HUES64 (cell line): ENCODE measurements around the gene MAPRE2.

Source experiments
- H3K27ac ChIP-seq: 2 replicates; pipeline ENCODE4 v1.7.0; 2013; ENCODE audit warnings: low read depth, low read length, inconsistent platforms
- H3K27me3 ChIP-seq: 2 replicates; pipeline ENCODE4 v1.6.1; 2013; ENCODE audit warnings: mild to moderate bottlenecking, low read length; ENCODE audit not compliant: insufficient read depth
- H3K36me3 ChIP-seq: 2 replicates; pipeline ENCODE4 v1.6.1; 2013; ENCODE audit warnings: mild to moderate bottlenecking, low read length; ENCODE audit not compliant: insufficient read depth
- H3K4me1 ChIP-seq: 2 replicates; pipeline ENCODE4 v1.6.1; 2013; ENCODE audit warnings: mild to moderate bottlenecking, low read length, moderate library complexity; ENCODE audit not compliant: insufficient read depth
- H3K4me3 ChIP-seq: 2 replicates; pipeline ENCODE4 v1.5.1; 2013; ENCODE audit warnings: mild to moderate bottlenecking, low read length, moderate library complexity
- H3K9ac ChIP-seq: 2 replicates; pipeline ENCODE4 v1.6.1; 2013; ENCODE audit warnings: mild to moderate bottlenecking, low read depth, low read length
- H3K9me3 ChIP-seq: 2 replicates; pipeline ENCODE4 v1.6.1; 2013; ENCODE audit warnings: low read depth, low read length; ENCODE audit not compliant: insufficient read depth
- WGBS: fragments of 150-250, 120-280 bp; methylation state at CpG from one replicate; pipeline ENCODE4 v1.1.7; 2013; ENCODE audit warnings: missing lambda C conversion rate; 5-methylcytosine and 5-hydroxymethylcytosine counted together

MAPRE2 gene

DNA sequence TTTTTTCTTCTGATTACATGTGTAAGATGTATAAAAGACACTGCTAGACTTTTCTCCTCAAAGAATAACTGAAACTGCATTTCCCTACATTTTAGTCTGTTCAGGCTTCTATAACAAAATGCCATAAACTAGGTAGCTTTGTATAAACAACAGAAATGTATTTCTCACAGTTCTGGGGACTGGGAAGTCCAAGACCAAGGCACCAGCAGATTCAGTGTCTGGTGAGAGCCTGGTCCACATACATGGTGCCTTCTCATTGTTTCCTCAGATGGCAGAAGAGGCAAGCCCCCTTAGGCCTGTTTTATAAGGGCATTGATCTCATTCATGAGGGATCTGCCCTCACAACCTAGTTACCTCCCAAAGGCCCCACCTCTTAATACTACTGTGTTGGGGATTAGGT lies 71.5 kb downstream of the MAPRE2 start:
- Histone ChIP-seq H3K27ac (no peak overlapping the region), H3K4me3 (no peak overlapping the region), H3K27me3 (no peaks in the 10 kb centered on the region), H3K36me3 (no peaks in the 10 kb centered on the region), H3K9ac (no peak overlapping the region), H3K9me3 (0 out of 2 replicates have a peak, but pooled peaks cover 3% of the 10 kb centered on the region), H3K4me1 (peaks cover under 1% of the 10 kb centered on the region; the same call in 1 of the 2 replicates)

DNA sequence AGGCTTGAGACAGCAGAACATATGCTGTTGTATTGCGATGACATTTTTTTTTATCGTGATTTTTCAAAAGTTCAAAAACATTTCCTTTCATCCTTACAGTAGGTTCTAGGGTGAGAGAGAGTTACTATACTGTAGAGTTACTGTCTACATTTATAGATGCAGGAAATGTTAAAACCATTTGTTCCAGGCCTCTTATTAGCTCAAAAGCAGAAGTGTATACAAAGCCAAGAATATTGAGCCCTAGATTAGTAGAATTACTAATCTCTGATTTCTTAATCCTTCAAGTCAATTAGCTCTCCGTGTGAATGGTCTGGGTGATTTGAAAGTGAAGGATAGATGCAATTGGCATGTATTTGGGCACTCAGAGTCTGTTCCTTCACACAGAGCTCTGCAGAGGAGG lies 73.1 kb downstream of the MAPRE2 start:
- WGBS: 86% methylated on average over 2 of the region's 3 CpGs
- Histone ChIP-seq H3K27ac (no peak overlapping the region), H3K4me3 (no peak overlapping the region), H3K9me3 (0 out of 2 replicates have a peak, but pooled peaks cover 3% of the 10 kb centered on the region), H3K9ac (no peak overlapping the region), H3K4me1 (peaks cover 9% of the 10 kb centered on the region; the same call in 1 of the 2 replicates), H3K27me3 (no peaks in the 10 kb centered on the region), H3K36me3 (no peaks in the 10 kb centered on the region)

DNA sequence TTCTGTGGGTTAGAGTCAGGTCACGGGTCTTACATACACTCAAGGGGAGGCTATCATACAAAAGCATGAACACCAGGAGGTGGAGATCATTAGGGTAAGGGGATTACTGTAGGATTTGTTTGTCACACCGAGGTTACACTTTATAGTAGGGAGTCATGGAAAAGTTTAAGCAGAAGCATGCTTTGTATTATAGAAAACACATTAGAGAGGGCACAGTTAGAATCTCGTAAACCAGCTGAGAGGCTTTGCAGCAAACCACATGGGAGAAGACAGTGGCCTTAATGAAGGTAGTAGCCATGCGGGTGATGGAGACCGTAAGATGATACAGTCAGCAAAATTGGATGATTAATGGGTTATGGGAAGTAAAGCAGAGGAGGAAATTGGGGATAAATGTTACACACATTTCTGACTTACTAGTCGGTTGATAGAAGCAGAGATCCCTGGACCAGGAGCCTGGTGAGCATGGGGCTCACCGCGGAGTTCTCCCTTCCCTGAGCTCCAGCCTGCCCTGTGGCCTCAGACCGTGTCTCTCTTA lies 75.6 kb downstream of the MAPRE2 start:
- Histone ChIP-seq H3K9ac (no peak overlapping the region), H3K4me3 (no peak overlapping the region), H3K36me3 (no peaks in the 10 kb centered on the region), H3K4me1 (peaks cover 9% of the 10 kb centered on the region; the same call in 1 of the 2 replicates), H3K27ac (no peak overlapping the region), H3K9me3 (no peaks in the 10 kb centered on the region), H3K27me3 (no peaks in the 10 kb centered on the region)
- WGBS: 95% methylated on average over 9 of the region's 9 CpGs

DNA sequence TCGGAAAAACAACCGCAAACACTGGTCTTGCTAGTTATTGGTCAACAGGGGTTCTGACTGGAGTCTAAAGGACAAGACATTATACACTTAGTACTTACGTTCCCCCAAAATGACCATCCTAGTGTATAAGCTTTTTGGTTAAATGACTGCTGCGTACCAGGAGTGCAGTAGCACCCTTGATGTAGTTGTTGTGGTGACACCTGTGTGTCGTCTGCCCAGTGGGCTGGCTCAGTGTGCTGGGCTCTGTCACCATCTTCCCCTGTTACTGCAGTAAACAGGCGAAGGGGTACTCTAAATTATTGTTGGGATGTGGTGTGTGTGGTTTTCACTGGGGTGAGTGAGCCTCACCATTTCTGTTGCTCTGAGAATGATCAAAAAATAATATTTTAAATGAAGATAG lies 76.2 kb downstream of the MAPRE2 start:
- H3K9ac ChIP-seq: no peak overlapping the region

DNA sequence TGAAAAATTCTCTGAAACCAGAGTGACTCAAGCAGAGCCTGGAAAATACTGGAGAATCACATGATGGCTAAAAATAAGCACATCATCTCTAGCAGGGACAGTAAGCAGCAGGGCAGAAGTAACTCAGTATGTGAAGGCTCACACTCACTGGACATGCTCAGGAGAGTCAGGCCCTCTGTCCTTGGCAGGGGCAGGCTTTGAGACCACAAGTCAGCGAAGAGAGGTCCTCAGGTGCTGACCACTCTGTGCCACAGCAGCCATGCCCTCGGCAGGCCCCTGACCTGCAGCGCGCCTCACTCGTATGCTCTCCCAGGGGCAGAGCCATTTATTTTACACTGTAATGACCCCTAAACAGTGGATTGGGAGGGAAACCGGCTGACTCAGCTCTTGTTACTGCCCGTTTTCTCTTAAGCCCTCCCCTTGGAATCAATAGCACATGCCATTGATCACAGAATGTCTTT lies 76.8 kb downstream of the MAPRE2 start:
- 85% methylated on average over 7 of the region's 7 CpGs for WGBS
- Histone ChIP-seq H3K4me1 (peaks cover 18% of the 10 kb centered on the region; the same call in 1 of the 2 replicates), H3K9ac (no peak overlapping the region), H3K4me3 (no peak overlapping the region), H3K9me3 (no peaks in the 10 kb centered on the region), H3K27me3 (no peaks in the 10 kb centered on the region), H3K36me3 (no peaks in the 10 kb centered on the region), H3K27ac (no peak overlapping the region)

More for the DNA sequence above, 76.2 kb downstream of the MAPRE2 start:
- Histone ChIP-seq H3K36me3 (no peaks in the 10 kb centered on the region), H3K9me3 (no peaks in the 10 kb centered on the region), H3K27me3 (no peaks in the 10 kb centered on the region), H3K4me3 (no peak overlapping the region), H3K4me1 (peaks cover 12% of the 10 kb centered on the region; the same call in 1 of the 2 replicates), H3K27ac (no peak overlapping the region)
- 97% methylated on average over 6 of the region's 6 CpGs for WGBS

DNA sequence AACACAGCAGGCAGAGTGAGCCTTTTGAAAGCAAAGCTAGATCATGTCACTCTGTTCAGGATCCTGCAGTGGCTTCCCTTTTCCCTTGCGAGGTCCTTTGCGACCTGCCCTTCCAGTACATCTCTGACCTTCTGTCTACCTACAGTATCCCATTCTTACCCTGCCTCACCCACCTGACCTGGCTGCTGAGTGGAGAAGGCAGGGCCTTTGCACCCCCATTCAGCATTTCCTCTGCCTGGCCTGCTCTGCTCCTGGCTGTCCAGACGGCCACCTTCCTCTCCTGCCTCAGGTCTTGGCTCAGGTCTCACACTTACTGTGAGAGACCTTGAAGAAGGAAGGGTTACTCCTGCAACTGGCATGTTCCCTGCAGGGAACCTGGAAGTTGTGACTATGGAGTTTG lies 77.4 kb downstream of the MAPRE2 start:
- Histone ChIP-seq H3K4me3 (no peak overlapping the region), H3K4me1 (peaks cover 20% of the 10 kb centered on the region; the same call in 1 of the 2 replicates), H3K27me3 (no peaks in the 10 kb centered on the region), H3K9ac (no peak overlapping the region), H3K9me3 (no peaks in the 10 kb centered on the region), H3K27ac (no peak overlapping the region), H3K36me3 (no peaks in the 10 kb centered on the region)
- 89% methylated on average over 3 of the region's 3 CpGs for WGBS

DNA sequence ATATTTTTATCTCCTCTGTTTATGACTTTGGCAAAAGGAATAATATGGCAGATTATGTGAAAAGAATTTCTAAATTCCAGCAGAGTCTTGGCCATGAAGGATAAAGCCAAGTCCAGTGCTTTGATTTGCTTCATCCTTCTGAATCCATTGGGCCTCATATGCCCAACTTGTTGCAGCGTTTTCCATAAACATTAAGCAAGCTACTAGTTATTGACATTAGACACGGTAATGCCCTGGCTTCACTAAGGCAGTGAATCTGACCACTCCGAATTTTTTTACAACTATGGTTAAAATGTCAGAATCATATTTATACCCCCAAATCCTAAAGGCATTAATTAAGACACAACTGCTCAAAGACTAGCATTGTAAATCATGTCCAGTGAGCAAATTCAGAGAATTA lies 79.8 kb downstream of the MAPRE2 start:
- Histone ChIP-seq H3K4me3 (no peak overlapping the region), H3K9ac (no peak overlapping the region), H3K27ac (no peak overlapping the region), H3K36me3 (no peaks in the 10 kb centered on the region), H3K9me3 (no peaks in the 10 kb centered on the region), H3K27me3 (no peaks in the 10 kb centered on the region), H3K4me1 (peaks cover 20% of the 10 kb centered on the region; the same call in 1 of the 2 replicates)
- WGBS: 90% methylated on average over 3 of the region's 3 CpGs

DNA sequence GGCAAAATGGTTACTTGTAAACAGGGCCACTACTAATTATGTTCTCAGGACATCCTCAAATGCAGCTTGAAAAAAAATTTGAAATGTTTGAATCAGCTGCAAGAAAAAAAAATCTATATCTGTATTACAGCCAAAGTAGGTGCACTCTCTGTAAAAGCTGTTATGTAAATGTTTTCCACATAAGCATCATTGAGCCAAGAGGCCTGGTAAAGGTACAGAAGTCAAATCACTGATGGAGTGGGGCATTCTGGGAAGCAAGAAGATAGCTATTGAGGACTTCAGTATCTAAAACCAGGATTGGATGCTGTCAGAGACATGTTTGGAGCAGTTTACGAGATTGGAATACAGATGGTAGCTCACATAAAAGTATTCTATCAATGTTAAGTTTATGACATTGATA lies 80.3 kb downstream of the MAPRE2 start:
- Histone ChIP-seq H3K4me1 (peaks cover 20% of the 10 kb centered on the region; the same call in 1 of the 2 replicates), H3K9ac (no peak overlapping the region), H3K36me3 (no peaks in the 10 kb centered on the region), H3K9me3 (no peaks in the 10 kb centered on the region), H3K4me3 (no peak overlapping the region), H3K27ac (no peak overlapping the region), H3K27me3 (no peaks in the 10 kb centered on the region)
- 92% methylated on average over 1 of the region's 1 CpG for WGBS

DNA sequence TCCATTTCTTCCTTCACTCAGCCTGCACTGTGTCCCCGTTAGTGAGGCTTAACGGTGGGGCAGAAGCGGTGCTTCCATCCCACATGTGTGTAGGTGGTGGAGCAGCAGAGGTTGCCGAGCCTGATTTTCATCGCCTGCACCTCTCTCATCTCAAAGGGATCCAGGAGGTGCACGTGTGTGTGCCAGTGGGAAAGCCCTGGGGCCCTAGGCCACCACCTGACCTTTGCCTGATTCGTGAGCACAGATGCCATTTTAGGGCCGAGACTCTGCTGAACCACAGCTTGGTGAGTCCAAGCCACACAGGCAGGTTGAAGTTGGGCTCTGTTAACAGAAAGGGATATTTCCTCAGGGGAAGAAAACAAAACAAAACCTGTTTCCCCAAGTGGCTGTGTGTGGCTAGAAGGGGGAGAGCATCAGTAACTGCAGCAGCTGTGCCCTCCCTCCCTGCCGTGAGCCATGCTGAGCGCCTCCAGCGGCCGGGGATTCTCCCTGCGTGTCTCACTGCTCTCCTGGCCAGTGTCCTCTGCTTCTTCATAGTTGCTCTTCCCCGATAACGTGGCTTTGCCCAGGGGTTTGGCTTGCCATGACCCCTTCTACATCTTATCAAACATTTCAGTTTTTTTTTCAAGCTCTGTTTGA lies 81.5 kb downstream of the MAPRE2 start:
- WGBS: 64% methylated on average over 15 of the region's 15 CpGs
- H3K9ac ChIP-seq: no peak overlapping the region
- no peak overlapping the region for H3K4me3 ChIP-seq
- H3K36me3 ChIP-seq: no peaks in the 10 kb centered on the region
- H3K4me1 ChIP-seq: peaks cover 19% of the 10 kb centered on the region; the same call in 1 of the 2 replicates
- no peaks in the 10 kb centered on the region for H3K27me3 ChIP-seq
- no peaks in the 10 kb centered on the region for H3K9me3 ChIP-seq
- no peak overlapping the region; the same call in 1 of the 2 replicates for H3K27ac ChIP-seq

DNA sequence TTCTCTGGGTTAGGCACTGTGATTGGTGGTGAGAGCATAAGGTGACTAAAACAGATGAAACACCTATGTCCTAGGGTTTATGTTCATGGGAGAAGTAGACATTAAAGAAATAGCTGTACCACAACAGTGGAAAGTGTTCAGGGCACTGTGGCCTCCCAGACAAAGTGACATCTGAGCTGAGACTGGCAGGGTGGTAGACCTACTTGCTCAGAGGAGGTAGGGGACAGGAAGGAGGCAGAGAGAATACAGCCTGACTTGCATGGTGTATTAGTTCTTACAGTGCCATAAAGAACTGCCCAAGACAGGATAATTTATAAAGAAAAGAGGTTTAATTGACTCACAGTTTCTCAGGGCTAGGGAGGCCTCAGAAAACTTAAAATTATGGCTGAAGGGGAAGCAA lies 82.6 kb downstream of the MAPRE2 start:
- no peak overlapping the region for H3K9ac ChIP-seq
- peaks cover 11% of the 10 kb centered on the region; the same call in 1 of the 2 replicates for H3K4me1 ChIP-seq

DNA sequence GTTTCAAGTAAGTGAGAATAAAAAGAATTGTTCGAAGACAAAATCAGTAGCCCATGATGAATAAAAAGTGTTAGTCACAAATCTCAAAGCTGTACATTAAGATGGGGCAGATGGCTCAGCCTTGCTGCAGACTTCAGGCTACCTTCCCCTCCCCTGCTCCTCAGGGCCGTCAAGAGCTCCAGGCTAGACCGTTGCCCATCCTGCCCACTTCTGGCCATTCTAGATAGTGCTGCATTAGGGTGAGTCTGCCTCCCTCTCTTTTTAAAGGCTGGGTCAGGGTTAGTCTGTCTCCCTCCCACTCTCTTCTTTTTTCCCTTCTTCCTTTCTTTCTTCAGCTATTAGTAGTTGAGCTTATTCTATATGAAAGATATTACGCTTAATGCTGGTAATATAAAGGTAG lies 86.0 kb downstream of the MAPRE2 start:
- Histone ChIP-seq H3K4me1 (peaks cover 10% of the 10 kb centered on the region; the same call in 1 of the 2 replicates), H3K9ac (no peak overlapping the region), H3K4me3 (no peak overlapping the region), H3K36me3 (peaks cover 3% of the 10 kb centered on the region; the same call in 1 of the 2 replicates), H3K9me3 (no peaks in the 10 kb centered on the region), H3K27me3 (no peaks in the 10 kb centered on the region), H3K27ac (no peak overlapping the region)
- WGBS: 67% methylated on average over 3 of the region's 4 CpGs

More for the DNA sequence above, 82.6 kb downstream of the MAPRE2 start:
- H3K36me3 ChIP-seq: no peaks in the 10 kb centered on the region
- H3K27ac ChIP-seq: no peak overlapping the region
- H3K4me3 ChIP-seq: no peak overlapping the region
- H3K27me3 ChIP-seq: no peaks in the 10 kb centered on the region
- no peaks in the 10 kb centered on the region for H3K9me3 ChIP-seq
